Activated CD4-positive, CD25-positive, alpha-beta regulatory T cell (primary cell): ENCODE results near the gene ZFYVE28.

Experiments
- DNase-seq, 4 experiments: peaks; one replicate each; lab custom pipeline; 2025; lab: John Stamatoyannopoulos, UW

ZFYVE28 gene

GRCh38 chr4:2270341-2271165, 147.9 kb downstream of the ZFYVE28 start:
- no peak for DNase-seq

DNA sequence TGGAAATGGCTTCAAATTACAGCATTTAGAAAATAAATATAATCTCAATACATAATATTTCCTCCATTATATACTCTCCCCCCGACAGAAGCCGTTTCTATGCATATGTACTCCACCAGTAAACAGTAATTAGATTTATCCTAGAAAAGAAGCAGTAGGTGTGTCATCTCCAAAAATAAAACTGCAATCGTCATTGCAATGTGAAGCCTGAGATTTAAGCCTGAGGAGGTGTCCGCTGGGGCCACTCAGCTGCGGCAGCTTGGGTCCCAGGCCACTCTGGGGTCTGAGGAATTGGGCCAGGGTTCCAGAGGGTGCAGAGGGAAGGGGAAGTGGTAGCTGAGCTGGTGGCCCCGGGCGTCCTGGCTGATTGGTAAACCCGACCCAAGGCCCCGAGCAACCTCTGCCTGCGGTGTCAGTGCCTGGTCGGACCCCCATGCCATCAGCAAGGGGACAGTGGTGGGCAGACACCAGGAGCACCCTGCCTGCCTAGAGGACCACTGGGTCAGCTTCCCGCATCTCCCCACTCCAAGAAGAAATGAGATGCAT, 148.8 kb downstream of the ZFYVE28 start:
- DNase-seq = no peak

DNA sequence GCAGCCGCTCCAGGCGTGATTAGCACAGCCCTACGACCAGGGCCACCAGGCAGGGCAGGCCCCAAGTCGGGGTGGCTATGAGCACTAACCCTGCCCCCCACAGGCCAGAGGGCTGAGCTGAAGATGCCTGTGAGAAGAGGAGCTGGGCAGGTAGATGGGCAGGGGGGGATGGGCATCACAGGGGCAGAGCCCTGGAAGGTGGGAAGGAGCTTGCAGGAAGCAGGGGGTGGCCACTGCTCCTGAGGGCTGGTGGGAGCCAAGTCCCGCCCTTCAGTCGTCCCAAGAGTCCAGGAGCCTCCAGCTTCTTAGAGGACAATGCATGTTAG, 149.3 kb downstream of the ZFYVE28 start:
- no peak for DNase-seq

GRCh38 chr4:2268357-2269205, 149.9 kb downstream of the ZFYVE28 start:
- no peak for DNase-seq

DNA sequence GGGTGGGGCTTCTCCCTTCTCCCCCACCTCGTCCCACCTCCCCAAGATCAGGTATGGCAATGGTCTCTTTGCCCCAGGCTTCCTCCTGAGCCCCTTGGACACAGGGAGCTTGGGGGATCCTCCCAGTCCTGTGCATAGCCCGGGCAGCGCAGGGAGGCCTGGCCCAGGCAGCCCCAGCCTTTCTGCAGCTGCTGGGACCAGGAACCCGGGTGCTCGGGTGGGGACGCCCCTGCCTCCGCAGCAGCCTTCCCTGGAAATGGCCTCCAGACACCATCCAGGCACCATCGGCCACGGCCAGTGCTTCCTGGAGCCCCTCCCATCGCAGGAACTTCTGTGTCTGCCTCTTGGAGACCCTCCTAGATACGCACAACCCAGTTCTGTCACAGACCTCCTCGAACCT, 150.6 kb downstream of the ZFYVE28 start:
- DNase-seq = no peak

GRCh38 chr4:2267320-2267811, 151.1 kb downstream of the ZFYVE28 start:
- no peak for DNase-seq

DNA sequence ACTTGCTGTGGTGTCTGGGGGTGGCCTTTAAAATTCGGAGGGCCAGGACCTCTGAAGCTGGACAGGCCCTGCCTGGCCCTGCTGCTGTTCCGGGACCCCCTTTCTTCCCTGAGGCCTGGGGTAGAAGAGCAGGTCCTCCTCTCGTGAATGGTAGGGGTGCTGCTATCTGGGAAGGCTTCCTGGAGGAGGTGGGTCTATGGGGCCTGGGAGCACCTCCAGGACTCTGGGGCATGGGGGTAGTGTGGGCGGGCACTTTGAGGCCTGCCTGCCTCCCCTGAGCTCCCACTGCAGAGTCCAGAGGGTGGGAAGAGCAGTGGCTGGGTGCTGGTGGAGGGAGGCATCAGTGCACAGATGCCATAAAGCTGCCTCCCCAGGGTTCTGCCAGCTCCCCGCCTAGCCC, 151.6 kb downstream of the ZFYVE28 start:
- no peak for DNase-seq

DNA sequence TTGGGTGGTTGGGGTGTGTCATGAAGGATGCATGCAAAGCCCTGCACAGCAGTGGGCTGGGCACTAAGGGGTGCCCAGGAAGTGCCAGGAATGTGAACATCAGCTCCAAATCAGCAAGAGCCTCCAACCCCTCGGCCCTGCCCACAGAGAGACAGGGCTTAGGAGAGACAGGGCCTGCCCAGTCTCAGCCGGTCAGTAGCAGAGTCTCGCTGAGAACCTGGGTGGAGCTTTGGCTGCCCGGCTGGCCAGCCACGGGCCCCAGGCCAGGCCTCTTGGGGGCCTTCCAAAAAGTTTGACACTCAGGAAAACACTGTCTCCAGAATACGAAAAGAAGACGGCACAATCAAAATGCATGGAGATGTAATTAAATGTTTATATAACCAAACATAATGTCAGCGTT, 152.3 kb downstream of the ZFYVE28 start:
- no peak for DNase-seq

GRCh38 chr4:2265113-2266110, 153.0 kb downstream of the ZFYVE28 start:
- no peak for DNase-seq

DNA sequence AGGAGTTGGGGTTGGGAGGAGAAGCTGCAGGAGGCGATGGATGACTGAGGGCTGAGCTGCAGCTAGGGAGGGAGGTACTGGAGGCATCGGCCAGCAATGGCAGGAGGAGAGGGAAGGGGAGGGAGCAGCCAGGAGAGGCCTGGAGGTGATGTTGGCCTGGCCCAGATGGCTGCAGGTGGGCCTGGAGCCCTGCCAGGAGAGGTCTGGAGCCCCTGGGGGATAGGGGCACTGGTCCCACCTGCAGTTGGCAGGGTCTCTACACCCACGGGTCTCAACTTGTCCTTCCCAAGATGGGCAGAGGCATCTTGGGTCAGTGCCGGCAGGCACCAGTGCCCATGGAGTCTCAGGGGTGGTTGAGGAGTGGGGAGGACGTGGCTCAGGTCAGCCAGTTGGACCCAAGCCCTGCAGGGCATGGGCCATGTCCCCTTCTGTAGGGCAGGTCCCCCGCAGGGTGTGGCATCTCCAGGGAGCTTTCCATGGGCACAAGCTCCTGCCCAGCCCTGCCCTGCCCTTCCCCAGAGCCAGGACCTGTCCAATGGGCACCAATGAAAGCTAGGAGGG, 153.9 kb downstream of the ZFYVE28 start:
- DNase-seq = no peak

DNA sequence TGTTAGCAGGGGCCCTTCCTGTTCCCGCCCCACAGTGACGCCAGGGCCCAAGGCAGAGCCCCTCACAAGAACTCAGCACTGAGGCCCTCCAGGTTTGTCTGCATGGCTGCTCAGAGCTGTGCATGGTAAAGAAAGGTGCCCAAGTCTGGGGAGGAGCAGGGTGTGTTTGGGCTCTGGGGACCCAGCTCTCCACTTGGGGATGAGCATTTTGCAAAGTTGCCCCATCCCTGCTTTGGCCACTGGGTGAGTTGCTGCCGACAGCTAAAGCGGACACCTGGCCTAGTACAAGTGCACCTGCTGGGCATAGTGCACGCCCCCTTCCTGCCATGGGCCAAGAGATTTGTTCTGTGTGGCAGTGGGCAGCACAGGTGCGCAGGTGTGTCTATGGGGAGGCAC, 154.5 kb downstream of the ZFYVE28 start:
- DNase-seq = no peak

GRCh38 chr4:2262944-2263250, 155.5 kb downstream of the ZFYVE28 start:
- DNase-seq = no peak

DNA sequence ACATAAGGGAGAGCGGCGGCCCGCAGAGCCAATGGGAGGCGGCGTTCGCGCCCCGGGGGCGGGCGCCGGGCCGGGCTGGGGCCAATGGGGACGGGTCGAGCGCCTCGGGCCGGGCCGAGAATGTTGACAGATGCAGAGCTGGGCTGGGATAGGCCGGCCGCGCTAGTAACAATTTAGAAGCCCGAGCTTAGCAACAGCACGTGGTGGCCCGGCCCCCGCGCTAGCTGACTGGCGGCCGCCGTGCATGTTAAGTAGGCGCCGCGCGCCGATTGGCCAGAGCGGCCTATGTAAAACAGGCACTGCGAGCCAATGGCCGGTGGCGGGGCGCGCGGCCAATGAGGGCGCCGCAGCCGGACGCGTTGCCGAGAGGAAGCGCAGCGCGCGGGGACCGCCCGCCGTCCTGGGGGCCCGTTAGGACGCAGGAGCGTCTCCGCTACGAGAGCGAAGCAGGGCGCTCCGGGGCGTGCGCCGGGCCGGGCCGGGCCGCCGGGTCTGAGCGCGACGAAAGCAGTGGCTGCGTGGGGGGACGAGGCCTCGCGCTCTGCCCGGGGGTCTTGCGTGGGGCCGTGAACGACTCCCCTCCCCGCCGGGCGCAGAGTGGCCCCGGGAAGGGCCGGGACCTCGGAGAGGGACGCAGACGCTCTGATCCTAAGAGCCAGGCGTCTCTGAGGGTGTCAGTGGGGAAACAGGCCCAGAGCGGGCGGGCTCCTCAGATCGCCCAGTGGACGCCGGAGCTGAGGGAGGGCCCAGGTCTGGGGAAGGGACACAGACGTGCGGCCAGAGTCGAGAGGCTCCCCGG, 156.1 kb downstream of the ZFYVE28 start:
- peak; percentile 92 to 98 (median 96) for DNase-seq

GRCh38 chr4:2261853-2262144, 156.6 kb downstream of the ZFYVE28 start, which contains the start of gene MXD4:
MXD4 (minus strand) TSS chr4:2262109; CDS start chr4:2261980, 129 bp downstream.
- no peak for DNase-seq

- DNase-seq = peak in 3 of 4 experiments; percentile 18 to 31 (median 26)
Observed at GRCh38 chr4:2261110-2261852, 157.2 kb downstream of the ZFYVE28 start.

DNA sequence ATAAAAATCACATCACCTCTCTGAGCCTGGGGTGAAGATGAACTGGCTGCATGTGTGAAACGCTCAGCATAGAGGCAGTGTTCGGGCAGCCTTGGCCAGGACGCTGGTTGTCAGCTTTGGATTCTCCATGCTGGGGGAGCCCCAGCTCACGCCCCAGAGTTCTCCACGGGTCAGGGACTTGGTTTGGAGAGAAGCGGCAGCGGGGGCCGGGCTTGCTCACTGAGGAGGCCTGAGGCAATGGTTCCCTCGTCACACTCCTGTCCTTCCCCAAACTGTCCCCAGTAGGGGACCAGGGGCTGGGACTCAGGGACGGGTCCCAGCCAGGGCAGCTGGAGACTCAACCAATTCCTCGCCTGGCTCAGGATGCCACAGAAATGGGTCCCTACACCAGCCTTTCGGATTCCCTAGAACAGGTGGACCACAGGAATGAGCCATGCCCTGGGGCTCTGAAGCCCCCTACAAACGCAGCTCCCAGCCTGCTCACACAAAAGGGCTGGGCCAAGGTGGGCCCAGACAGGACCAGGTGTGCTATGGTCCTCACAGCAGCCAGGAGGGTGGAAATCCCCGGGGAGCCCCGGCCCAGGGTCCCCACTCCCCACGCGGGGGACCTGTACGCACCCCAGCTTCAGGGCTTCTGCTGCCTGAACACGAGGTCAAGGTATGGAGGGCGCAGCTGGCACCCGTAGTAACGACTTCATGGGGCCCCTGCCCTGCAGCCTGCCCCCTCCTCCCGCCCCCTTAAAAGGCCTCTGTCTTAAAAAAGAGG, 157.9 kb downstream of the ZFYVE28 start:
- DNase-seq = no peak

DNA sequence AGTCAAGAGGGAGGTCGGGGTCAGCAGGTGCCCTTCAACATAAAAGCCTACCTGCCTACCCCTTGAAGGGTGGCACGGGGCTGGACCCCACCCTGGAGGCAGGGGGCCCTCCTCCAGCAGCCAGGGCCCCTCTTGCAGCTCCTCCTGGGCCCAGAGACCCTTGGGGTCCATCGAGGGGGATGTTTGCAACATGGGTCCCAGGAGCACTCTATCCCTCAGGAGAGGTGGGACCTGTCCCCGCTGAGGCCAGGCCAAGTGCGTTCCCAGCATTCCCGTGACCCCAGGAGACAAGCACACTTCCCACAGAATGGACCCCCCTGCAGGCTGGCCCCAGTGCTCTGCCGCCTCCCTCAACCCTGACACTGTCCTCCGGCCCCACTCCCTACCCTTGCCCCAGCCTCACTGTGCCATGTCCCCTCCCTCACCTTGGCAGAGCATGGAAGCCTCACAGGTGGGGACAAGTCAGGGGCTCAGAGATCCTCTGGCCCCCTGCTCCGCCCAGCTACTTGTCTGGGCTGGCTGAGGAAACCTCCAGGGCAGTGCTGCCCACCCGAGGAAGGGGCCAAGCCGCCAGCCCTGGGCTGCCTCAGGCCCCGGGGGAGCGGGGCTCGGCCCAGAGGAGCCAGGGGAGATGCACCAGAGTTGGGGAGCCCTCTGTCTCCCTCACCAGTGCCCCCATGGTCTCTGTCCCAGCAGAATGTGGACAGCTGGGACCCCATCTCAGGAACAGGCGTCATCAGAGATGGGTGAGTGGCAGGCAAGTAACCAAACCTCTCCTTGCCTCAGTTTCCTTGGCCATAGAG, 158.7 kb downstream of the ZFYVE28 start:
- DNase-seq = no peak

DNA sequence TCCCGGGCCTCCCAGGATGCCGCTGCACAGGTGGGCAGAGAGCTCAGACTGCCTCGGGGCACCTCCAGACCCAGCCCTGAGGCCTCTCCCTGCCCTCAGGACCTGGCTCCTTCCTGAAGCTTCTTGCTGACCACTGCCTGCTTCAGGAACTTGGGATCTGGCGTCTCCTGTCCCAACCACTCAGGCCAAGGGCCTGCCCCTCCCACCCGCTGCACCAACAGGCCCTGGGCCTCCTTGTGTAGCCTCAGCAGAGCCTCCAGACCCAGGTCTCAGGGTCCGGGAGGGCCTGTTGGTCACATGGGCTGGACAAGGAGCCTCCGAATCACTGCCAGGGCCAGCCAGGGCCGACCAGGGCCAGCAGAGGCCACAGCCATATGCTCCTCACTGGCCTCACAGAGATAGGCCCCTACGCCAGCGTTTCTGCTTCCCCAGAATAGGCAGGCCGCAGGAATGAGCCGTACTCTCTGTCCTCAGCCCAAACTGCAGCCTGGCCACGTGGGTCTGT, 159.4 kb downstream of the ZFYVE28 start:
- no peak for DNase-seq
